ENCODE data around the gene ENTPD2.
"Not testable (repeated sequence)": the region's sequence is repeated elsewhere in the genome, so short reads cannot be mapped to it uniquely, and the experiment has no call there.

ENTPD2 gene

DNA sequence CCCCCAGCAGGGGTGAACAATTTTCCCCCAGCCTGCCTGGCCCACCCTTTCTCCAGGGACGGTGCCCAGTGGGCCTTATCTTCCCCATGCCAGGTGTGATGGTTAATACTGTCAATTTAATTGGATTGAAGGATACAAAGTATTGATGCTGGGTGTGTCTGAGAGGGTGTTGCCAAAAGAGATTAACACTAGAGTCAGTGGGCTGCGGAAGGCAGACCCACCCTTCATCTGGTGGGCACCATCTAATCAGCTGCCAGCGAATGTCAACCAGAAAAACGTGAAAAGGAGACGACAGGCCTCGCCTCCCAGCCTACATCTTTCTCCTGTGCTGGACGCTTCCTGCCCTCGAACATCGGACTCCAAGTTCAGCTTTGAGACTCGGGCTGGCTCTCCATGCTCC, 16.4 kb downstream of the ENTPD2 start:
- TF ChIP-seq, protein P1, sequence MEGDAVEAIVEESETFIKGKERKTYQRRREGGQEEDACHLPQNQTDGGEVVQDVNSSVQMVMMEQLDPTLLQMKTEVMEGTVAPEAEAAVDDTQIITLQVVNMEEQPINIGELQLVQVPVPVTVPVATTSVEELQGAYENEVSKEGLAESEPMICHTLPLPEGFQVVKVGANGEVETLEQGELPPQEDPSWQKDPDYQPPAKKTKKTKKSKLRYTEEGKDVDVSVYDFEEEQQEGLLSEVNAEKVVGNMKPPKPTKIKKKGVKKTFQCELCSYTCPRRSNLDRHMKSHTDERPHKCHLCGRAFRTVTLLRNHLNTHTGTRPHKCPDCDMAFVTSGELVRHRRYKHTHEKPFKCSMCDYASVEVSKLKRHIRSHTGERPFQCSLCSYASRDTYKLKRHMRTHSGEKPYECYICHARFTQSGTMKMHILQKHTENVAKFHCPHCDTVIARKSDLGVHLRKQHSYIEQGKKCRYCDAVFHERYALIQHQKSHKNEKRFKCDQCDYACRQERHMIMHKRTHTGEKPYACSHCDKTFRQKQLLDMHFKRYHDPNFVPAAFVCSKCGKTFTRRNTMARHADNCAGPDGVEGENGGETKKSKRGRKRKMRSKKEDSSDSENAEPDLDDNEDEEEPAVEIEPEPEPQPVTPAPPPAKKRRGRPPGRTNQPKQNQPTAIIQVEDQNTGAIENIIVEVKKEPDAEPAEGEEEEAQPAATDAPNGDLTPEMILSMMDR (conservative IDR thresholded peaks at IDR 0.05; ENCODE audit: low read depth) = no peak
- ChIA-PET POLR2A (ENCODE audit: low non-redundant PET) (no interaction called here), CTCF (interaction anchor here (0.6 to 6.3 kb wide), 6 partner anchors 10 to 189 kb away, joined by 3 to 97 read pairs (median 25); partner anchors contain the start of genes ABCA2, C8G, FBXW5 and NPDC1)
- H3K27ac ChIP-seq = peak overlapping the region; percentile 3; the same call in 1 of the 2 replicates
- DNase-seq (ENCODE audit: low spot score) = no peak

DNA sequence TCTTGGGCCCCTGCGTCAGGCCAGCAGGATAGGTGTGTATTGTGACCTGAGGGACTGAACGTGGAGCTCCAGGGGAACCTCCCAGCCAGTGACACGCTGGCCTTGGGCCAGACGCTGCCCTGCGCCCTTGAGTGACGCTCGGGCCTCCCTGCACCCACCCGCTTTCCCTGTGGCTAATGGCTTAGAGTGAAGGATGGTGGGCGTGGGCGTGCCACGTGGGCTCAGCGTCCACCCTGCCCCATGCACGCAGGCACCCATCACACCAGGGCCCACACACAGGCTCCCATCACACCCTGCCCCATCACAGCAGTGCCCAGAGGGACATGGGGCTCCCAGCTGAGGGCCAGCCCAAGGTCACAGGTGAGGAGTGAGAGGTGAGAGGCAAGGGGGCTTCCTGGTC, 16.8 kb downstream of the ENTPD2 start:
- POLR2A ChIA-PET (ENCODE audit: low non-redundant PET) = no interaction called here
- DNase-seq (ENCODE audit: low spot score) = no peak
- H3K27ac ChIP-seq = peak overlapping the region; percentile 3; the same call in 1 of the 2 replicates
- TF ChIP-seq, protein P1 (conservative IDR thresholded peaks at IDR 0.05; ENCODE audit: low read depth) = no peak
- CTCF ChIA-PET = interaction anchor here (0.6 to 6.3 kb wide), 8 partner anchors 10 to 189 kb away, joined by 3 to 97 read pairs (median 6); partner anchors contain the start of genes ABCA2, C8G, FBXW5 and NPDC1

DNA sequence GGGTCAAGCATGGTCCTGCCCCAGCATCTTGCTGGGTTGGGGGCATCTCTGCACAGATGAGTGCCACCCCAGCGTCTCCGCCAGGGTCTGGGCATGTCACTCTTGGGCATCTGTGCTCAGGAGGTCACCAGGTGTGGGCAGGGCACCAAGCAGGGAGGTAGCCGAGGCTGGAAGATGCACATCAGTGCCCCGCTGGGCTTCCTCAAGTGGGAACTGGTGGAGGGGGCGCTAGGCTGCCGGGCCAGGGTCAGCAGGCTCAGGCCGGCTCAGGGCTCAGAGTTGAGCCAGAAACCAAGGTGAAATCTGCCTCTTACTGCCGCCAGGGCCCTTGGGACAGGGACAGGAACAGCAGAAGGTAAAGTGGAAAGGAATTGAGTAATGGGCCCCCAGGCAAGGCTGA, 17.9 kb downstream of the ENTPD2 start:
- DNase-seq (ENCODE audit: low spot score) = no peak
- POLR2A ChIA-PET (ENCODE audit: low non-redundant PET) = no interaction called here
- no peak overlapping the region for H3K27ac ChIP-seq
- CTCF ChIA-PET = interaction anchor here (0.6 to 6.3 kb wide), 26 partner anchors 8 to 258 kb away, joined by 3 to 97 read pairs (median 7); partner anchors contain the start of genes ABCA2, AJM1, C8G and CLIC3
- TF ChIP-seq, protein P1 (conservative IDR thresholded peaks at IDR 0.05; ENCODE audit: low read depth) = no peak

DNA sequence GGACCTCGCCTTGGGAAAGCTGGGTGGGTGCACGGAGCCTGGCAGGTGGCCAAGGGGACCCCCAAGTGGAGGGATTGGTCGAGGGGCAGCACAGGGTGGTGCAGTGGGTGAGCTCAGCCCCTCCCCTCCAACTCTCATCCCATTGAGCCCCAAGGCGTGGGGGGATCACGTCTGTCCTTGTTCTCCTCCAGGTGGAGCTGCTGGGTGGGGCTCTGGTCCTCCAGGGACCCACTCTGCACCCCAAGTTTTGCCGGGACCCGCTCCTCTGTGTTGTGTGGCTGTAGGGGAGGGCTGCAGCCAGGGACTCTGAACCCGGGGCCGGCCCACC, 18.4 kb downstream of the ENTPD2 start:
- no peak overlapping the region for H3K27ac ChIP-seq
- CTCF ChIA-PET = interaction anchor here (0.6 to 6.3 kb wide), 34 partner anchors 8 to 257 kb away, joined by 3 to 97 read pairs (median 6); partner anchors contain the start of genes ABCA2, AJM1, C8G and CLIC3
- POLR2A ChIA-PET (ENCODE audit: low non-redundant PET) = interaction anchor here (0.8 to 1.6 kb wide), 2 partner anchors 44 to 87 kb away, joined by 3 to 9 read pairs; no protein-coding TSS in a partner anchor
- no peak for DNase-seq (ENCODE audit: low spot score)
- TF ChIP-seq, protein P1 (conservative IDR thresholded peaks at IDR 0.05; ENCODE audit: low read depth) = peak; percentile 89

DNA sequence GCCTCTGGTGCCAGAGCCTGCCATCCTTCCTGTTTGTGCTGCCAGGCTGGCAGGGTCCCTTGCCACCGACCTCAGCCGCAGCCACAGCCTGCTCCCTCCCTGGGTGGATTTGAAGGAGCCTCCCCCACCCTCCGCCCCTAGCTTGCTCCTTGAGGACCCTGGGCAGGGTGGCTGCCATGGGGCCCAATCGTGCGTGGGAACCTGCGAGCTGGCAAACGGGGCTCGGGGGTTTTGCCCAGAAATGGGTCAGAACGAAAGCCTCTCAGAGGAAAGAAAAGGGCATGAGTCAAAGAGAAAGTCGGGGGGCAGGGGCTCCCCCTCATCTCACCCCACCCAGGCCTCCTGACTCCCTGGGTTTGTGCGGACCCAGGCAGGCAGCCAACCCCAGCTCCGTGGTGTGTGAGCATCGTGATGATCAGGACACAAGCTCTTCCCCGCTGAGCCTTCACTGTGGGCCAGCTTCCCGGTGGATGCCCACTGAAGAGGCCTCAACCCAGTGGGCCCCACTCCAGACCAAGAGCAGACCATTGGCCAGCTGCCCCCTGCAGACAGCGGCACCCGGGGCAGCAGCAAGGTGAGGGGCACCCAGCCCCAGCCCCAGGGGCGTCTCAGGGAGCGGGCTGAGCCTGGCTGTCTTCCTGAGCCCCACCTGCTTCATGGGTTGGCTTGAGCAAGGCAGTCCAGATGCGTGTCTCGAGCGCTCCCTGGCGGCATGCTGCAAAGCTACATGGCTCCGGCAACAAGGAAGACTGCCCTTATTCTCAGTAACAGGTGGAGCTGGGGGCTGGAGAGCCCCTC, 19.0 kb downstream of the ENTPD2 start:
- peak; percentile 91 for DNase-seq (ENCODE audit: low spot score)
- CTCF ChIA-PET = interaction anchor here (0.6 to 6.3 kb wide), 42 partner anchors 8 to 486 kb away, joined by 3 to 97 read pairs (median 4); partner anchors contain the start of genes ABCA2, AJM1, C8G and CLIC3
- POLR2A ChIA-PET (ENCODE audit: low non-redundant PET) = interaction anchor here (0.8 to 1.6 kb wide), 3 partner anchors 43 to 87 kb away, joined by 3 to 9 read pairs (median 3); no protein-coding TSS in a partner anchor
- TF ChIP-seq, protein P1 (conservative IDR thresholded peaks at IDR 0.05; ENCODE audit: low read depth) = peak; percentile 100
- H3K27ac ChIP-seq = peak overlapping the region; percentile 66

DNA sequence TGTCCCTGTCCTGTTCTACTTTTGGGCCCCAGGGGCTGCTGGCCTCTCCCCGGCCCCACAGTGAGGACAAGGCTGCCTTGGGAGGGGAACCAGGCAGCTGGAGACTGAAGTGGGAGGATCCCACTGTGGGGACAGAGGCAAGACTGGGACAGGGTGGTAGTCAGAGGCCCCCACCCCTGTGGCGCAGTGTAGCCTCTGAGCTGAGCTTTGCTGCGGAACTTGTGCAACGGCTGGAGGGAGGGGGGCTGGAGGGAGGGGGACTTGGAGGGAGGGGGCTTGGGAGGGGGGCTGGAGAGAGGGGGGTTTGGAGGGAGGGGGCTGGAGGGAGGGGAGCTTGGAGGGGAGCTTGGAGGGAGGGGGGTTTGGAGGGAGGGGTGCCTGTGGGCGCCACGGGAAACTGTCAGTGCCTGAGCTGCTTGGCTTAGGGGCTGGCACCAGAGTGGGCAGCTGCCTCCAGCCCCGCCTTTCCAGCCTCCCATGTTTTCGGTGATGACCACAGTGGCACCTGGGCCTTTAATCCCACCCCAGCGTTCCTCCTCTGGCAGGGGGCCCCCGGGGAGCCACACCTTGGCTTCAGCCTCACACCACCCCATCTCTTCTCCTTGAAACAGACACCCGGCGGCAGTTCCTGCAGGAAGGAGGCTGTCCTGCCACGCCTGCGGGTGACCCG, 19.7 kb downstream of the ENTPD2 start:
- ChIA-PET CTCF (interaction anchor here (0.6 to 6.3 kb wide), 26 partner anchors 7 to 246 kb away, joined by 3 to 97 read pairs (median 6); partner anchors contain the start of genes ABCA2, AJM1, C8G and CLIC3), POLR2A (ENCODE audit: low non-redundant PET) (interaction anchor here (0.8 to 1.6 kb wide), 2 partner anchors 84 to 86 kb away, joined by 3 to 9 read pairs; no protein-coding TSS in a partner anchor)
- TF ChIP-seq, protein P1 (conservative IDR thresholded peaks at IDR 0.05; ENCODE audit: low read depth) = no peak
- DNase-seq (ENCODE audit: low spot score) = no peak
- H3K27ac ChIP-seq = peak overlapping the region; percentile 66

DNA sequence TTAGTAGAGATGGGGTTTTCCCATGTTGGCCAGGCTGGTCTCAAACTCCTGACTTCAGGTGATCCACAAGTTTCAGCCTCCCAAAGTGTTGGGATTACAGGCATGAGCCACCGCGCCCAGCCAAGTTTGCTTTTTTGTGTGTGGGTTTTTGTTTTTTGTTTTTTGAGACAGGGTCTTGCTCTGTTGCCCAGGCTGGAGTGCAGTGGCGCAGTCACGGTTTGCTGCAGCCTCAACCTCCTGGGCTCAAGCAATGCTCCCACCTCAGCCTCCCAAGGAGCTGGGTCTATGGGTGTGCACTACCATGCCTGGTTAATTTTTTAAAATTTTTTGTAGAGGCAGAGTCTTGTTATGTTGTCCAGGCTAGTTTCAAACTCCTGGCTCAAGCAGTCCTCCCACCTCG, 20.4 kb downstream of the ENTPD2 start:
- POLR2A ChIA-PET (ENCODE audit: low non-redundant PET); DNase-seq (ENCODE audit: low spot score): not testable (repeated sequence)
- CTCF ChIA-PET = interaction anchor here (2.6 to 6.3 kb wide), 5 partner anchors 12 to 88 kb away, joined by 30 to 97 read pairs (median 36); partner anchors contain the start of genes C8G, FBXW5, NPDC1 and SAPCD2
- H3K27ac ChIP-seq = peak overlapping the region; percentile 25
